Heart right ventricle (tissue), 16 donors: Measurements from ENCODE around the gene CRISP1. TPM values are rescaled to one million over a fixed set of nuclear protein-coding genes. Genes with fewer than 3 reads are reported as not detected.
"Not testable (repeated sequence)": the region's sequence is repeated elsewhere in the genome, so short reads cannot be mapped to it uniquely, and the experiment has no call there.

Experiments
- ATAC-seq, 8 donors: fragments of 200-7000 bp; cut with Tn5 transposase; one replicate each; pipeline ENCODE4 v1.9.1; 2020; ENCODE audit warnings: mild to moderate bottlenecking in 8 of 8, moderate library complexity in 8 of 8, moderate number of reproducible peaks in 1 of 8
- DNase-seq, 2 donors: peaks; one replicate each; pipeline ENCODE4 v3.0.0-alpha.2; 2020
- H3K27ac ChIP-seq, 10 donors: fragments of 200-600 bp; sonication (generic) in 2 of 10; one replicate each; pipeline versions ENCODE4 v1.5.0 to v1.8.0; 2020 to 2022; ENCODE audit warnings: mild to moderate bottlenecking in 3 of 10
- H3K27me3 ChIP-seq, 7 donors: fragments of 200-600 bp; one replicate each; pipeline ENCODE4 v1.8.0; 2021 to 2022; ENCODE audit warnings: mild to moderate bottlenecking in 2 of 7
- H3K36me3 ChIP-seq, 9 donors: fragments of 200-600 bp; sonication (generic) in 1 of 9; one replicate each; pipeline versions ENCODE4 v1.5.0 to v1.8.0; 2020 to 2022; ENCODE audit warnings: mild to moderate bottlenecking in 2 of 9
- H3K4me1 ChIP-seq, 9 donors: fragments of 200-600 bp; sonication (generic) in 1 of 9; one replicate each; pipeline versions ENCODE4 v1.5.0 to v1.8.0; 2020 to 2022; ENCODE audit warnings: mild to moderate bottlenecking in 4 of 9
- H3K4me3 ChIP-seq, 10 donors: fragments of 200-600 bp; sonication (generic) in 2 of 10; one replicate each; pipeline versions ENCODE4 v1.5.0 to v1.8.0; 2020 to 2022; ENCODE audit warnings: mild to moderate bottlenecking in 7 of 10, moderate library complexity in 2 of 10
- H3K9me3 ChIP-seq, 11 donors: fragments of 200-600 bp in 10 of 11; sonication (generic) in 2 of 11; one replicate each; pipeline versions ENCODE4 v1.5.0 to v1.8.0; 2013 to 2022; ENCODE audit warnings: mild to moderate bottlenecking in 2 of 11, control low read depth in 1 of 11, moderate library complexity in 1 of 11
- CTCF ChIP-seq, 9 donors: fragments of 200-600 bp; sonication (generic) in 2 of 9; IDR thresholded peaks; one replicate each; pipeline versions ENCODE4 v1.5.0 to v1.8.0; 2021 to 2022; ENCODE audit warnings: antibody characterized with exemption in 9 of 9, mild to moderate bottlenecking in 5 of 9, moderate library complexity in 1 of 9
- WGBS, 2 donors: extraction: QIAGEN DNeasy Blood & Tissue Kit; methylation state at CpG; one replicate each; pipeline ENCODE4 v1.1.7; 2013; ENCODE audit warnings: inconsistent platforms in 1 of 2; 5-methylcytosine and 5-hydroxymethylcytosine counted together
- intact Hi-C, 10 donors: fragments of 100-400 bp; cut with DNase I; formaldehyde crosslinking; loops; one replicate each; pipeline versions ENCODE4 v1.11.1 to v1.14.2; 2022
- polyA plus RNA-seq, 2 donors: library from polyadenylated mRNA; stranded (reverse); fragments of 200-250 nt; gene quantifications; one replicate each; pipeline ENCODE4 v1.2.3, GENCODE V29; 2013
- total RNA-seq, 10 donors: library from RNA; stranded (reverse); fragmentation: NEBNext Ultra II Directional in 3 of 10; extraction: Animal tissue kit (Norgen Biotek cat#: 25700) in 3 of 10; gene quantifications; one replicate each; pipeline versions ENCODE4 v1.2.1 to v1.2.4, GENCODE V29; 2021 to 2023
- donor health status: Arrhythmogenic right ventricular cardiomyopathy.
- donor health status: ischemic (EF 13 %, LVEDD 7.1; RV severe dilation, severe dysfunction).
- donor health status: healthy with polysubstance abuse.
- donor health status: DM: no; HTN: yes; CAD: no.
- donor health status: DM: no; HTN: no; CAD: no.
- donor health status: ischemic (EF 25% LVEDD 6.9; RV normal size, moderate dysfunction).
- donor health status: ischemic (EF 25% LVEDD 5.7; RV mildly dilated, moderate dysfunction).
- donor health status: healthy.
- donor health status: DM: yes; HTN: yes; CAD: no.
- donor health status: Ischemic cardiomyopathy.
- donor health status: ischemic (EF 35%, LVEDD 5.7; RV mildly dilated, moderate dysfunction).
- donor health status: nonischemic (EF 11% LVEDD 7.7; RV severe dilation, severe dysfunction).
- donor health status: DM: yes; HTN: yes; CAD: no.
- donor health status: PGD.
- donor health status: ischemic (EF 29% LVEDD 5.4; RV normal size, mild dysfunction).
- donor health status: nonischemic (EF 23%, LVEDD 6.1; RV moderate dilation, normal function).

Gene CRISP1
- total and polyA plus RNA-seq, 12 donors = not detected

- no peak overlapping the region for H3K27ac ChIP-seq
- intact Hi-C loops = no loop called here
- ATAC-seq (no peak), DNase-seq (no peak)
- TF ChIP-seq CTCF (IDR thresholded peaks at IDR 0.05) = no peak
- peaks cover 0 to 31% (median 6%) of the 10 kb centered on the region in 11 donors for H3K9me3 ChIP-seq
- H3K27me3 ChIP-seq = no peaks in the 10 kb centered on the region
- no peaks in the 10 kb centered on the region for H3K4me1 ChIP-seq
- no peak overlapping the region for H3K4me3 ChIP-seq
- WGBS, 2 donors = 86 to 89% methylated on average over 4 of the region's 4 CpGs
- H3K36me3 ChIP-seq = no peaks in the 10 kb centered on the region
Observed at GRCh38 chr6:49806145-49806544, 60.2 kb downstream of the CRISP1 start.

- WGBS, 2 donors = 56 to 60% methylated on average over 3 of the region's 3 CpGs
- intact Hi-C loops = no loop called here
Observed at GRCh38 chr6:49805246-49805645, 61.1 kb downstream of the CRISP1 start.

GRCh38 chr6:49801525-49801924 lies 64.8 kb downstream of the CRISP1 start:
- no peak for TF ChIP-seq CTCF (IDR thresholded peaks at IDR 0.05)
- no peak overlapping the region for H3K27ac ChIP-seq
- no peaks in the 10 kb centered on the region for H3K4me1 ChIP-seq
- H3K36me3 ChIP-seq = no peaks in the 10 kb centered on the region
- intact Hi-C loops = no loop called here
- H3K9me3 ChIP-seq = no peaks in the 10 kb centered on the region
- no peaks in the 10 kb centered on the region for H3K27me3 ChIP-seq
- ATAC-seq = no peak
- no peak for DNase-seq
- 93 to 97% methylated on average over 8 of the region's 8 CpGs for WGBS, 2 donors
- H3K4me3 ChIP-seq = no peak overlapping the region

More at GRCh38 chr6:49805246-49805645, 61.1 kb downstream of the CRISP1 start:
- no peak for TF ChIP-seq CTCF (IDR thresholded peaks at IDR 0.05)
- H3K4me3 ChIP-seq = no peak overlapping the region
- ATAC-seq (no peak), DNase-seq (no peak)
- no peaks in the 10 kb centered on the region for H3K36me3 ChIP-seq
- H3K27ac ChIP-seq = no peak overlapping the region
- peaks cover 0 to 22% (median 6%) of the 10 kb centered on the region in 11 donors for H3K9me3 ChIP-seq
- H3K4me1 ChIP-seq = no peaks in the 10 kb centered on the region
- H3K27me3 ChIP-seq = no peaks in the 10 kb centered on the region

DNA sequence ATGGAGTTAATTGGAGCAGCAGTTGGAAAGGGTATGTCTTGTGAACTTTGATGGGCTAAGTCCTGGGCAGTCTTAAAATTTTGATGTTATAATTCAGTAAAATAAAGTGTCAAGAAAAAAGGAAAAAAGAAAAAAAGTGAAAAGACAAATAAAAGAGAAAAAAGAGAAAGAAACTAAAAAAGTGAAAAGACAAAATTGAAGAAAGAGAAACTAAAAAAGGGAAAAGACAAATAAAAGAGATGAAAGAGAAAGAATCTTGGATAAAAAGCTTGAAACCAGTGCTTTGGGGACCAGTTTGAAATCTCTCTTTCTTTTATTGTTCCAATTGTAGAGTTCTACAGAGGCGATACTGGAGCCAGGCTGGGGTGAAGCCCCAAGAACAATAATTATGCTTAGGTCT lies 67.2 kb downstream of the CRISP1 start:
- no peak overlapping the region for H3K4me3 ChIP-seq
- intact Hi-C loops = no loop called here
- no peak for TF ChIP-seq CTCF (IDR thresholded peaks at IDR 0.05)
- H3K27me3 ChIP-seq = no peaks in the 10 kb centered on the region
- no peaks in the 10 kb centered on the region for H3K36me3 ChIP-seq
- H3K4me1 ChIP-seq = no peaks in the 10 kb centered on the region
- H3K9me3 ChIP-seq = no peaks in the 10 kb centered on the region
- DNase-seq (no peak), ATAC-seq (no peak)
- WGBS, 2 donors = 89 to 97% methylated on average over 1 of the region's 1 CpG
- H3K27ac ChIP-seq = no peak overlapping the region

GRCh38 chr6:49796842-49797455 lies 69.4 kb downstream of the CRISP1 start:
- H3K27ac ChIP-seq, intact Hi-C loops, ATAC-seq, H3K4me1 ChIP-seq, H3K36me3 ChIP-seq, DNase-seq, H3K9me3 ChIP-seq, H3K27me3 ChIP-seq, H3K4me3 ChIP-seq: not testable (repeated sequence)
- WGBS, 2 donors = 81 to 83% methylated on average over 20 to 21 of the region's 21 CpGs
